HepG2 (cell line): Measurements from ENCODE around the gene POU3F4. TPM values are rescaled to one million over a fixed set of nuclear protein-coding genes. Genes with fewer than 3 reads are reported as not detected.

Source experiments
- ATAC-seq: fragments of 200-7000 bp; cut with Tn5 transposase; 3 replicates; pipeline ENCODE4 v1.9.1; 2020; ENCODE audit warnings: mild to moderate bottlenecking, moderate library complexity
- BruUV-seq: library from RNA; stranded (reverse); fragments of 400-500 nt; replicated peaks from 2 replicates; lab custom pipeline; 2021; lab: Mats Ljungman, UMichigan
- CTCF ChIA-PET: fragments of 300-600 bp; formaldehyde crosslinking; extraction: SDS; loops from one replicate; lab custom pipeline; 2021; ENCODE audit warnings: low total read pairs, inconsistent platforms, low intra/inter-chr PET ratio; lab: Yijun Ruan, JAX
- POLR2A ChIA-PET: fragments of 350-600 bp; sonication (Branson Sonifier 250); formaldehyde crosslinking; loops from one replicate; lab custom pipeline; 2020; ENCODE audit warnings: antibody characterized with exemption, inconsistent platforms; lab: Yijun Ruan, JAX
- DNase-seq: peaks from one replicate; pipeline ENCODE4 v3.0.0-alpha.2; 2015; ENCODE audit warnings: low spot score
- FAIRE-seq: peaks from 3 replicates; lab custom pipeline; 2011; peaks lifted over from hg19 to GRCh38; lab: Jason Lieb, UNC
- H2AFZ ChIP-seq: one replicate; pipeline ENCODE4 v1.6.1; 2011; ENCODE audit warnings: low read length, inconsistent platforms
- H3K27ac ChIP-seq: fragments of 300-600 bp; 3 replicates; pipeline ENCODE4 v1.8.0; 2011; ENCODE audit warnings: mixed run types, mild to moderate bottlenecking, mixed read lengths, low read length, inconsistent platforms; ENCODE audit not compliant: insufficient read depth; ENCODE audit errors: extremely low read length
- H3K27me3 ChIP-seq, 2 experiments: fragments of 200-600 bp in 1 of 2; 2 replicates in 1 of 2; 3 replicates in 1 of 2; pipeline versions ENCODE4 v1.6.0 to v1.8.0; 2011; ENCODE audit warnings: low read length in 2 of 2, mild to moderate bottlenecking in 2 of 2, moderate library complexity in 2 of 2, inconsistent platforms in 1 of 2; ENCODE audit not compliant: insufficient read depth in 2 of 2, control insufficient read depth in 1 of 2
- H3K36me3 ChIP-seq, 2 experiments: fragments of 200-600 bp in 1 of 2; replicated peaks in 1 of 2; 2 replicates in 1 of 2; 3 replicates in 1 of 2; pipeline versions ENCODE4 v1.5.1 to v1.8.0; 2011; ENCODE audit warnings: low read length in 2 of 2, inconsistent platforms in 1 of 2; ENCODE audit not compliant: insufficient read depth in 2 of 2, control insufficient read depth in 1 of 2
- H3K4me1 ChIP-seq: 2 replicates; pipeline ENCODE4 v1.5.1; 2012; ENCODE audit warnings: low read length, inconsistent platforms; ENCODE audit not compliant: insufficient read depth
- H3K4me2 ChIP-seq: 2 replicates; pipeline ENCODE4 v1.6.0; 2011; ENCODE audit warnings: low read depth, low read length, inconsistent platforms
- H3K4me3 ChIP-seq, 3 experiments: fragments of 200-600 bp in 1 of 3; sonication (generic), shearing (Covaris generic) in 1 of 3; replicated peaks in 1 of 3; 2 replicates each; pipeline ENCODE4 v1.5.1; 2011 to 2016; ENCODE audit warnings: low read length in 3 of 3, inconsistent platforms in 2 of 3, low read depth in 2 of 3, mild to moderate bottlenecking in 2 of 3, control low read depth in 1 of 3, mixed read lengths in 1 of 3; ENCODE audit not compliant: insufficient read depth in 1 of 3
- H3K79me2 ChIP-seq: one replicate; pipeline ENCODE4 v1.6.1; 2011; ENCODE audit warnings: low read length, inconsistent platforms; ENCODE audit not compliant: insufficient read depth
- H3K9ac ChIP-seq: 2 replicates; pipeline ENCODE4 v1.6.0; 2011; ENCODE audit warnings: mild to moderate bottlenecking, low read depth, low read length, inconsistent platforms; ENCODE audit not compliant: insufficient read depth
- H3K9me3 ChIP-seq: 2 replicates; pipeline ENCODE4 v1.5.1; 2012; ENCODE audit warnings: mild to moderate bottlenecking, low read length
- H4K20me1 ChIP-seq: 2 replicates; pipeline ENCODE4 v1.6.0; 2011; ENCODE audit warnings: inconsistent platforms, mild to moderate bottlenecking, low read length, moderate library complexity; ENCODE audit not compliant: insufficient read depth
- FOSL2 ChIP-seq: sonication (generic); formaldehyde crosslinking; IDR thresholded peaks from 2 replicates; pipeline ENCODE4 v1.4.0; 2020; ENCODE audit warnings: missing genetic modification reagents
- HMGA1 ChIP-seq: sonication (generic); formaldehyde crosslinking; conservative IDR thresholded peaks from 2 replicates; pipeline ENCODE4 v1.4.0; 2020; ENCODE audit warnings: missing genetic modification reagents
- MNT ChIP-seq: fragments of 450-650 bp; IDR thresholded peaks from 2 replicates; pipeline ENCODE4 v1.6.1; 2016
- MZF1 ChIP-seq: sonication (generic); formaldehyde crosslinking; IDR thresholded peaks from 2 replicates; pipeline ENCODE4 v1.8.1; 2023; ENCODE audit warnings: mild to moderate bottlenecking, missing genetic modification reagents, borderline replicate concordance
- NONO ChIP-seq, 2 experiments: fragments of 450-650 bp in 1 of 2; sonication (generic) in 1 of 2; formaldehyde crosslinking in 1 of 2; IDR thresholded peaks in 1 of 2; conservative IDR thresholded peaks in 1 of 2; 2 replicates each; pipeline versions ENCODE4 v1.6.1 to v1.8.0; 2017 to 2022; ENCODE audit warnings: mild to moderate bottlenecking in 1 of 2, missing genetic modification reagents in 1 of 2, moderate library complexity in 1 of 2
- NR2C2 ChIP-seq: sonication (generic); formaldehyde crosslinking; IDR thresholded peaks from 2 replicates; pipeline ENCODE4 v1.4.0; 2020; ENCODE audit warnings: missing genetic modification reagents, mild to moderate bottlenecking, moderate library complexity, borderline replicate concordance
- PCBP1 ChIP-seq: fragments of 200-400 bp; formaldehyde crosslinking; IDR thresholded peaks from 2 replicates; pipeline ENCODE4 v1.6.1; 2017; ENCODE audit warnings: mild to moderate bottlenecking, low read depth, low read length, borderline replicate concordance
- PITX1 ChIP-seq: sonication (generic); formaldehyde crosslinking; IDR thresholded peaks from 2 replicates; pipeline ENCODE4 v1.5.1; 2020; ENCODE audit warnings: mild to moderate bottlenecking, missing genetic modification reagents
- POLR2AphosphoS5 ChIP-seq: IDR thresholded peaks from 2 replicates; pipeline ENCODE4 v1.6.1; 2012; ENCODE audit warnings: low read depth, low read length
- SMARCC2 ChIP-seq: fragments of 450-650 bp; IDR thresholded peaks from 2 replicates; pipeline ENCODE4 v1.6.1; 2017; ENCODE audit warnings: antibody characterized with exemption, mild to moderate bottlenecking
- SSRP1 ChIP-seq: IDR thresholded peaks from 2 replicates; pipeline ENCODE4 v1.6.1; 2016; ENCODE audit warnings: control low read depth
- TERF1 ChIP-seq: sonication (generic); formaldehyde crosslinking; IDR thresholded peaks from 2 replicates; pipeline ENCODE4 v1.8.0; 2022; ENCODE audit warnings: mild to moderate bottlenecking, missing genetic modification reagents, moderate library complexity
- XBP1 ChIP-seq: sonication (generic); formaldehyde crosslinking; IDR thresholded peaks from 2 replicates; pipeline ENCODE4 v1.5.0; 2020; ENCODE audit warnings: missing genetic modification reagents
- ZFP36L1 ChIP-seq: sonication (generic); formaldehyde crosslinking; IDR thresholded peaks from 2 replicates; pipeline ENCODE4 v1.8.0; 2022; ENCODE audit warnings: mild to moderate bottlenecking, missing genetic modification reagents, moderate library complexity
- ZNF317 ChIP-seq: sonication (generic); formaldehyde crosslinking; IDR thresholded peaks from 2 replicates; pipeline ENCODE4 v1.5.0; 2020; ENCODE audit warnings: mild to moderate bottlenecking, missing genetic modification reagents
- ZNF335 ChIP-seq: sonication (generic); formaldehyde crosslinking; IDR thresholded peaks from 2 replicates; pipeline ENCODE4 v1.4.0; 2020; ENCODE audit warnings: missing genetic modification reagents
- ZNF547 ChIP-seq: sonication (generic); formaldehyde crosslinking; IDR thresholded peaks from 2 replicates; pipeline ENCODE4 v1.5.1; 2020; ENCODE audit warnings: mild to moderate bottlenecking, missing genetic modification reagents
- ZNF709 ChIP-seq: sonication (generic); formaldehyde crosslinking; IDR thresholded peaks from 2 replicates; pipeline ENCODE4 v1.5.0; 2020; ENCODE audit warnings: mild to moderate bottlenecking, missing genetic modification reagents
- WGBS: methylation state at CpG from one replicate; pipeline ENCODE4 v1.1.6; 2017; ENCODE audit warnings: low lambda C conversion rate; 5-methylcytosine and 5-hydroxymethylcytosine counted together
- in situ Hi-C: cut with HindIII; loops from 2 replicates; pipeline ENCODE4 v1.10.0; 2017; ENCODE audit warnings: low pct_unique_long_range_greater_than_20kb; ENCODE audit not compliant: extremely low pct_ligation_motif_present
- intact Hi-C: fragments of 100-400 bp; cut with micrococcal nuclease; formaldehyde crosslinking; loops from one replicate; pipeline ENCODE4 v1.10.0; 2022; ENCODE audit not compliant: unreplicated experiment
- polyA plus RNA-seq, 8 experiments: library from polyadenylated mRNA; depleted of rRNA in 3 of 8; stranded (reverse) in 7 of 8; unstranded in 1 of 8; fragments of >200 nt; fragmentation: Illumina TruSeq in 4 of 8; extraction: Trizol in 4 of 8; gene quantifications; 2 replicates each; pipeline versions ENCODE4 v1.2.1 to v1.2.3, GENCODE V29; 2011 to 2016; ENCODE audit warnings: low read depth in 4 of 8, missing spikeins in 1 of 8, mixed read lengths in 1 of 8; ENCODE audit not compliant: insufficient read depth in 1 of 8
- total RNA-seq, 5 experiments: library from RNA; depleted of rRNA; stranded (reverse); fragments of >200 nt; fragmentation: Illumina TruSeq; extraction: Trizol; gene quantifications; 2 replicates each; pipeline ENCODE4 v1.2.3, GENCODE V29; 2016; ENCODE audit warnings: low read depth in 1 of 5

The POU3F4 gene
- total and polyA plus RNA-seq, 2 of the 13 experiments (the other 11 are each of a cell fraction or from before 2014, with no cell fraction given) = not detected

- WGBS = 33% methylated on average over 12 of the region's 36 CpGs
- FAIRE-seq = no peak
- POLR2A ChIA-PET = no interaction called here
- ATAC-seq = no peak
- intact Hi-C loops (no loop called here), in situ Hi-C loops (no loop called here)
- no peaks in the 10 kb centered on the region for H3K4me1 ChIP-seq
- H2AFZ ChIP-seq = no peak overlapping the region
- no peak overlapping the region for H3K4me3 ChIP-seq
- no peaks in the 10 kb centered on the region for H3K9me3 ChIP-seq
- H3K9ac ChIP-seq = no peak overlapping the region
- no TSS peak for BruUV-seq
- CTCF ChIA-PET = no interaction called here
- H3K79me2 ChIP-seq = no peaks in the 10 kb centered on the region
- no peak for DNase-seq
- TF ChIP-seq ZNF709 (CRISPR knock-in tag) = no peak
- TF ChIP-seq TERF1 (CRISPR knock-in tag) = no peak
- TF ChIP-seq MZF1 (CRISPR knock-in tag) = no peak
- TF ChIP-seq HMGA1 (CRISPR knock-in tag) = no peak
- no peak for TF ChIP-seq POLR2AphosphoS5
- TF ChIP-seq FOSL2 = no peak
- TF ChIP-seq ZNF317 (CRISPR knock-in tag) = no peak
- TF ChIP-seq SMARCC2 = no peak
- no peak for TF ChIP-seq ZFP36L1 (CRISPR knock-in tag)
- TF ChIP-seq SSRP1 = no peak
- TF ChIP-seq XBP1 (CRISPR knock-in tag) = no peak
- TF ChIP-seq ZNF547 (CRISPR knock-in tag) = no peak
- no peak for TF ChIP-seq ZNF335
- TF ChIP-seq NONO (IDR thresholded peaks at IDR 0.05) = no peak
- no peak for TF ChIP-seq NONO (CRISPR knock-in tag; conservative IDR thresholded peaks at IDR 0.05)
- no peak for TF ChIP-seq NR2C2 (CRISPR knock-in tag)
- no peak for TF ChIP-seq PCBP1
- TF ChIP-seq MNT = no peak
- TF ChIP-seq PITX1 (CRISPR knock-in tag) = no peak
- no peaks in the 10 kb centered on the region for H3K36me3 ChIP-seq
- H4K20me1 ChIP-seq = no peaks in the 10 kb centered on the region
- no peak overlapping the region for H3K4me2 ChIP-seq
- no peak overlapping the region for H3K27ac ChIP-seq
- H3K27me3 ChIP-seq = no peaks in the 10 kb centered on the region
Measured at GRCh38 chrX:83510510-83511062, 2.5 kb downstream of the POU3F4 start.
